GM18907 (cell line): Measurements from ENCODE around the gene TIMM22.
"Not testable (repeated sequence)": the region's sequence is repeated elsewhere in the genome, so short reads cannot be mapped to it uniquely, and the experiment has no call there.

Source experiments
- ATAC-seq: cut with Tn5 transposase; IDR thresholded peaks from one replicate; pipeline ENCODE4 v1.9.1; 2021; ENCODE audit warnings: mild to moderate bottlenecking, moderate library complexity; ENCODE audit not compliant: unreplicated experiment

Gene TIMM22

DNA sequence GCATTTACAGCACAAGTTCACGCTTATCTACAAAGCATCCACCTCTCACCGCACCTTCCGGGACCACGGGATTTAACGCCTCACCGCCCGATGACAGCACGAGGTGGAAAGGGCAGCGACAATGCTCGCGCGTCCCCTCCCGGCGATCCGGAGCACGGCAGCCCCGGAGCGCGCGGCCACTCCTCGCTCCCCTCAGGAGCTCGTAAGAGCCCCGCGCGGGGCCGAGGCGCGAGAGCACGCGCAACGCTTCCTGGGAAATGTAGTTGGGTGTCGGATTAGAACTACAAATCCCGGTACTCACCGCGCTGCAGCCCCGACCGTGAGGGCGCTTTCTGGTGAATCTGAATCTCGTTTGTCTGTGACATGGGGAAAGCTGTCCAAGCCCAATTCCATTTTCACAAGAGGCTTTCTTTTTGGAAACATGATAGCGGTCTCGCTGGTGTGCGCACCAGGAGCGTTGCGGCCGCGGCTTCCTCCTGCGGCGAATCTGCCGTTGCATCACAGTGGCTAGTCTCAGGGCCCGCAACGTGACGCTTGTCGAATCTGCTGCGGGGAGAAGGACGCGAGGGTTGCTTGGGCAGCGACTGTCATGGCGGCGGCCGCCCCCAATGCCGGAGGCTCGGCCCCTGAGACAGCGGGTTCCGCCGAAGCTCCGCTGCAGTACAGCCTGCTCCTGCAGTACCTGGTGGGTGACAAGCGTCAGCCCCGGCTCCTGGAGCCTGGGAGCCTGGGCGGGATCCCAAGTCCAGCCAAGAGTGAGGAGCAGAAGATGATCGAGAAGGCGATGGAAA lies at the start of gene TIMM22:
TSS of gene TIMM22 (plus strand) at position 576 of the 791 bp plus-strand sequence. CDS start at position 590, 14 bp downstream.
- peak; percentile 90 for ATAC-seq

DNA sequence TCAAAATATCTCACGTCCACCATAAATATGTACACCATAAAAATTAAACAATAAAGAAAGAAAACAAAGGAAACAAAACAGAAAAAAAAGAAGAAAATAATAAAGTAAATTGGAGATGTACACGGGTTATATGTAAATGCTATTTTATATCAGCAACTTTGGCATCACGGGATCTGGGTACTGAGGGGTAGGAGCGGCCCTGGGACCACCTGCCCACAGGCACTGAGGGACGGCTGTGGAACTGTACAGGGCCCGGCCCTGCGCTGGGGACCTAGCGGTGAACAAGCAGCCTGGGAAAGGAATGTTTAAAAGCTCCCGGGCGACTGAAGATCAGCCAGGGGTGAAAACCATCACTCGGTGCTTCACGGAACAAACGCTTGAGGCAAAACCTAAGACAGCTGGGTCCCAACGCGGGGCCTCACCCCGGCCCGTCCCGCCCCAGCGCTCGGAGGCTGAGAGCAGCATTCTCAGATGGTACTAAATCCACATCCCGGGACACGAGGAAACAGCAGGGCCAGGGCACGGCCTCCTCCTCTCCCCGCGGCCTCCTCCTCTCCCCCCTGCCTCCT lies 48.6 kb upstream of the TIMM22 start:
- no peak for ATAC-seq

DNA sequence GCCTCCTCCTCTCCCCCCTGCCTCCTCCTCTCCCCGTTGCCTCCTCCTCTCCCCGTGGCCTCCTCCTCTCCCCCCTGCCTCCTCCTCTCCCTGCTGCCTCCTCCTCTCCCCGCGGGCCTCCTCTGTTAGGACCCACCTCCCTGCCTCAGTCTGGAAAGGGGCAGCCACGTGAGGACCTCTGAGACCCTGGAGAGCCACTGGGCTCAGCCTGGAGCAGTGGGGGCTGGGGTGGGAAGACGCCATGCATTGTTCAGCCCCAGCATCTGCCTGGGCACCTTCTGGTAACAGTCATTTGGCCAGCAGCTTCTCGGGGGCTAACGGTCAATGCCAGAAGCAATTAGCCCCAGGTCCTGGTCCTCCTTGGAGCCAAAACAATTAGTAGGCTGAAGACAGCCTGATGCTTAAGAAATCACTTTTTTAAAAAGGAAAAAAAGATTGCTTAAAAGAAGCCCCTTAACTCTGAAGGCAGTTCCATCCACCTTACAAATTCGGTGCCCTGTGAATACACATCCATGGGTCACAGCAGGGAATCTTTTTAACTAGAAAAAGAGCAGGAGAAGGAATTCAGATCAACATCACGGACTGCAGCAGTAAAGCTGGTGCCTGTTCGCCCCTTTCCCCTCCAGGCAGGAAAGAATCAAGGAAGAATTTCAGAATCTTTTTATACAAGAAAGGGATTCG lies 47.2 kb upstream of the TIMM22 start:
- no peak for ATAC-seq

DNA sequence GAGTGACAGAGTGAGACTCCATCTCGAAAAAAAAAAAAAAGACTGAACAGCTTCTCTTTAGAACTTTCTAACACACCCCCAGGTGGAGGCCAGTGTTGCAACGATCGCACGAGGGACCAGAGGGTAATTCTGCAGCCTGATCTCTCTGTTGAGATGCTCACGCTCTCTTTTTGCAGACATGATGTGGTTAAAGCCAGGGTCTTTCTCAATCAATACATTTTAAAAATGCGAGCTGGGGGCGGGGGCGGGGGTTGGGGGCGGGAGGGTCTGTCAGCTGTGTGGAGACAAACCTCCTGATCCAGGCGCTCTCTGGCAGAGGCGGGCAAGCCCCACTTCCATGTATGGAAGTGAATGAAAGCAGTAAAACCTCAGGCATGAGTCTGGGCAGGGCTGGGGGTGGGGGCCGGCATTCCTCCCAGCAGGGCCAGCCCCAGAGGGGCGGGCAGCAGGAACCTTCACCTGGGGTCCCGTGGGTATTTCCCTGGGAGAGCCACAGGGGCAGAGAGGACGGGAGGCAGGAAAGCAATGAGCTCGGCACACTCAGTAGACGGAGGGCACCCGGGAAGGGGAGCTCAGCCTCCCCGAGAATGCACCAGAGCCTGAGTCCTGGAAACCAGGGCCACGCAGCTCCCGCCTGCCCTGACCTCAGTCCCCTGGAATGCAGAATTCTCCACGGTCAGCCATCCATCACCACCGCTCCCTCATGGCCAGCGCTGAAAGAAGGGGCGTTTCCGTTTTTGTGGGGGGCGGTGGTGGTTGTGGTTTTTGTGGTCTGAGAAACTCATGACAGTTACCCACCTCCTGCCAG lies 45.4 kb upstream of the TIMM22 start:
- ATAC-seq = no peak

DNA sequence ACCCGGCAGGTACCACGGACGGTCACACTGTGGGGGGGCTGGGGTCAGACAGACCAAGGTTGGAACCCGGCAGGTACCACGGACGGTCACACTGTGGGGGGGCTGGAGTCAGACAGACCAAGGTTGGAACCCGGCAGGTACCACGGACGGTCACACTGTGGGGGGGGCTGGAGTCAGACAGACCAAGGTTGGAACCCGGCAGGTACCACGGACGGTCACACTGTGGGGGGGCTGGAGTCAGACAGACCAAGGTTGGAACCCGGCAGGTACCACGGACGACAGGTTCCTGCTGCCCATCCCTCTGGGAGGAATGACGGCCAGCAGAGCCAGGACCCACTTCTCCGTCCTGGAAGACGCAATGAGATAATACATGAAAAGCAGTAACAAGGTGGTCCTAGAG lies 44.3 kb upstream of the TIMM22 start:
- not testable (repeated sequence) for ATAC-seq

DNA sequence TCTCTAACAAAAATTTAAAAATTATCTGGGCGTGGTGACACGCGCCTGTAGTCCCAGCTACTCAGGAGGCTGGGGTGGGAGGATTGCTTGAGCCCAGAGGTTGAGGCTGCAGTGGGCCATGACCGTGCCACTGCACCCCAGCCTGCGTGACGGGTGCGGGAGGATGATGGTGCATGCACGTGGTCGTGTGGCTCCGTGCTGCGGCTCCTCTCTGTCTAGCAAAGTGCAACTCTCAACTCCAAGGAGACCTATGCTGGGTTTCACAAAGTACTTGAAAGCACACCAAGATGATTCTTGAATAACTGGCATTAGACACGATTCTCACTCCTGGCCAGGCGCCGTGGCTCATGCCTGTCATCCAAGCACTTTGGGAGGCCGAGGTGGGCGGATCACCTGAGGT lies 43.2 kb upstream of the TIMM22 start:
- no peak for ATAC-seq

DNA sequence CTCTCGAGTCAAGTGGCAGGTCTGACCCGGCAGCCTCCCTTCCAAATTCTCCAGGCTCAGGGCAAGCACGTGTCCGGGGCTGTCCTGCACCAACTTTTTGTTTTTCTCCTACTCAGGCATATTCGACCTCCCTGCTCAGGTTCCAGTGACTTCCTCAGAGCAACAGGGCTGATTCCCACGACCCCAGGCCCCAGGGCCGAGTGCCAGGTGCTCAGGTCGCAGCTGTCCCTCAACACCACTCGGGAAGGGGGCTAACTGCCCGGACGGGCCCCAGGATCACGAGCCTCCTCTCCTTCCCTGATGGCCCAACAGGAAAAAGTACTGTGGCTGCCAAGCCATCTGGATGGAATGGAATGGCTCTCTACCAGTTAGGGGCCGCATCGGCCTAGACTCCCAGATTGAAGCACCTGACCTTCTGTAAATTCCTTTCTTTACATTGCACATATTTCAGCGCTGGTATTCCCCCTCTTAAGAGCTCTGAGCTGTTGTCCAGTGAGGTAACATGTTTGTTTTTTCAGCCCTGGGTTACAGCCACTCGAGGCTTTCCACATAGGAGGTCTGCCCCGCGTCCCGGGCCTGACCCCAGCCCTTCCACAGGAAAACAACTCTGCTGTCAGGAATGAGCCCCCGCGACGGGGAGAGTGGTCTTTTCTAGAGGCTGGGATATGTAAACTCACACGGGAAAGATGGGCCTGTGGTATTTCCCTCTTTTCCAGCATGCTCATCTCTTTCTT lies 42.3 kb upstream of the TIMM22 start:
- ATAC-seq = no peak

DNA sequence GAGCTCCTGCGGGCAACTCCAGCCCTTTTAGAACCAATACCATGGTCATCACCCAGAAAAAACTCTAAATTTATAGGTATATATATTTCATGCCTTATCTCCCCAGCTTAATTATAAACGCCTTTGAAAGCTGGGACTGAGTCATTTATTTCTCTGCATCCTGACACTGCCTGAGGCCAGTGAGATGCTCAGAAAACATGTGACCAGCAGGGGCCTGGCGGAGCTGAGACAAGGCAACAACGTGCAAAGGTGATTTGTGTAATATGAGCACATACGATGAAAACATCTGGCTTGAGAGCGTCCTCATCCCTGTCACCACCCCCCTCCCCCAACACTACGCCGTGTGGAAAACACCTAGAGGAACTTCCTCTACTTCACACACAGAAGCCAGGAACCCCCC lies 40.0 kb upstream of the TIMM22 start:
- no peak for ATAC-seq

DNA sequence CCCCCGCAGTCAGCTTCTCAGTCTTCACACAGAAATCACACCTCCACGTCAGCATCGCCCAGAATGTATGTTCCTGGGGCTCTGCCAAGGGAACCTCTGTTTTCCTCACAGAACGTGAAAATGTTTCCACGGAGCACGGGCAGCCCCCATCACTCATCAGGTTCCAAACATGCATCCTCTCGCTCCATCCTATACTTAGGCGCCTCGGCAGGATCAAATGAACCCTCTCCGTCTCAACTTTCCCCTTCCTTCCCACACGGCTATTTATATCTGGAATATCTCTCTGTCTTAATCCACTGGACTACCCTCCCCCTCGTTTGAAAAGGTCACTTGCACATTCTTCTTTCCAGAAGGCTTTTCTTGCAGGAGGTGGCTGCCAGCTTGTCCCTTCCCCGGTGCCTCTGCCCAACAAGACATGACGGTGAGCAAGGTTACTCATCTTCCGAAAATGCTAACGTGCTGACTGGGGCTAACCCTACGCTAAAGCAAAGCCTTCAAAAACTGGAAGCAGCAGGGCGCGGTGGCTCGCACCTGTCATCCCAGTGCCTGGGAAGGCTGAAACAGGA lies 39.0 kb upstream of the TIMM22 start:
- no peak for ATAC-seq

DNA sequence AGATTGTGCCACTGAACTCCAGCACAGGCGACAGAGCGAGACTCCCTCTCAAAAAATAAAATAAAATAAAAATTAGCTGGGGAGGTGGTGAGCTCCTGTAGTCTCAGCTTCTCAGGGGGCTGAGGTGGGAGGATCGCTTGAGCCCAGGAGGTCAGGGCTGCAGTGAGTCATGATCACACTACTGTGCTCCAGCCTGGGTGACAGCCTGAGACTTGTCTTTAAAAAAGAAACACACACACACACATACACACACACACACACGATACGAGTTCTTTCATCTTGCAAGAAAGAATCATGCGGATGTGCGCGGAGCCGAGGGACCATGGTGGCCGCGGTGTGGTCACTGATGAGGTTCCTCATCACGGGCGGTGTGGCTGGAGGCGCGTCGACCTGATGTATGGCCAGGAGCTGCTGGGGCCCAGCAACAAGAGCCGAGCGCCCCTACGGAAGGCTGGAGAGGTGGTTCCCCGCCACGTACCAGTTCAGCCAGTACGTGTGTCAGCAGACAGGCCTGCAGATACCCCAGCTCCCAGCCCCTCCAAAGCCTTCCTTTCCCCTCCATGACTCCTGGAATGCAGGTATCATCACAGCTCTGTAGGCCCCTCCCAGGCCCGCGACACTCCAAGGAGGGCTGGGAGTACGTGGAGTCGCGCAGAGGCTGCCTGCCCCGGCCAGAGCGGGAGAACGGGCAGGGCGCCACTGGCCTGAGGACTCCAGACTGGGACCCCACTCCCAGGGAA lies 38.0 kb upstream of the TIMM22 start:
- no peak for ATAC-seq

DNA sequence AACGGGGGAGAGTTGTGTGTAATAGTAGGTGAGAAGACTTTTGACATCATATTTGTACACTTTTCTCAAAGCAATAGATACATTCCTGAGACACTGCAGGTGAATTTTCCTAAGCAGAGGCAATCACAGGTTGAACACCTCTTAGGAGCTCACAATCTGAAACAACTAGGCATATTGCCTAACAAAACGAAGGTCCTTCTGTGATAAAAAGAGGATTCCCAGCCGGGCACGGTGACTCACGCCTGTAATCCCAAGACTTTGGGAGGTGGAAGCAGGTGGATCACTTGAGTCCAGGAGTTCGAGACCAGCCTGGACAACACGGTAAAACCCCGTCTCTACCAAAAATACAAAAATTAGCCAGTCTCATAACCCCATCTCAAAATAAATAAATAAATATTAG lies 34.8 kb upstream of the TIMM22 start:
- no peak for ATAC-seq

DNA sequence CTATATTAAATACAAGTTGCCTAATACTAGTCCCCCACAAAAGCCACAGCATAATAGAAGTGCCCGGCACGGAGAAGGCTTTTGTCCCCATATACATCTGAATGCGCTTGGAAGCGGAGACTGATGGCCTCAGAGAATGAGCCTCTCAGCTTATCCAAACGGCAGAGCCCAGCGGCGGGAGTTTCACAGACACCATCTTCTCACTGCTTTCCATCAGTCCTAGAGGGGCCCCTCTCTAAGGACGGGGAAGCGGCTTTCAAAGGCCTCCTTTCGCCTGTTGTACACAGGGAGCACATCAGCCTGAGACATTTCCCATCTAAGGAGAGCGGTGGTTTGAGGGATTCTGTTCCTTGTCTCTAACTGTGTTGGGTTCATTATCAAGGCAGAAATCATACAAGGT lies 34.3 kb upstream of the TIMM22 start:
- no peak for ATAC-seq

DNA sequence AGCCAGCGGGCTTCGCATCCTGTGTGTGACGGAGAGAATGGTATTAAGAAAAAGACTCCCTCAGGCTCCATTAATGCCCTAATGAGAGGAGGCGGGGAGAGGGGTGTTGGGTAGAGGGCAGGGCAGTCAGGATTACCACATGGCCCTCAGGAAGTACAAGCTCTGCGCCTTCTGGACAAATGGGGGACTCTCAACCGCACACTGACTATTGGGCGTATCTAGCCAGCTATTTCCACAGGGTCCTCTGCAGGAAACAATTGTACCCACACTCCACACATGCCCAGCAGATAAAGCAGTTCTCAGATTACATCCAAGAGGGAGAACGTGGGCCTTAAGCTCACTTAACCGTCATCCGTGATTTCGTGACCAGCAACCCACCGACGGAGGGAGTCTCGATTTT lies 32.1 kb upstream of the TIMM22 start:
- no peak for ATAC-seq

DNA sequence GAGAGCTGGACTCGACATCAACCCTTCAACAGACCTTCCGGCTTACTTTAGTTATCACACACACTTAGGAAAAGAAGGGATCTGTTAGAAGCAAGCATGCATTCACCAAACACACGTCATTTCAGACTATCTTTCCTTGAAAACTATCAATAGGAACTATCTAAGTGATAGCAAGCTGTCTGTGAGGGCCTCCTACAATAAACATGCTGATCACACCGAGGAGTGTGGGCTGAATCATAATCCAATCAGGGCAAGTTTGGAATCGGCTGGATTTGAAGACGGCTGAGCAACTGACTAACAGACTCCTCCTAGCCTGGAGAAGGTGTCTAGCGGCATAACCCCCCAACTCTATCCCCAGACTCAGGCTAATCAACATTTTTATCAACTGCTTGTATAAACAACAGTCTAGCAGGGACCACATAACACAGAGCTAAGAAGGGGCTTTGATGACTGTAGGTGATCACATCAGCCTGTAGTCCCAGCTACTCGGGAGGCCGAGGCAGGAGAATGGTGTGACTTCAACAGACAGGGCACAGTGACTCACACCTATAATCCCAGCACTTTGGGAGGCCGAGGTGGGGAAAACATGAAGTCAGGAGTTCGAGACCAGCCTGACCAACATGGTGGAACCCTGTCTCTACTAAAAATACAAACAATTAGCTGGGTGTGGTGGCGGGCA lies 31.5 kb upstream of the TIMM22 start:
- ATAC-seq = no peak

DNA sequence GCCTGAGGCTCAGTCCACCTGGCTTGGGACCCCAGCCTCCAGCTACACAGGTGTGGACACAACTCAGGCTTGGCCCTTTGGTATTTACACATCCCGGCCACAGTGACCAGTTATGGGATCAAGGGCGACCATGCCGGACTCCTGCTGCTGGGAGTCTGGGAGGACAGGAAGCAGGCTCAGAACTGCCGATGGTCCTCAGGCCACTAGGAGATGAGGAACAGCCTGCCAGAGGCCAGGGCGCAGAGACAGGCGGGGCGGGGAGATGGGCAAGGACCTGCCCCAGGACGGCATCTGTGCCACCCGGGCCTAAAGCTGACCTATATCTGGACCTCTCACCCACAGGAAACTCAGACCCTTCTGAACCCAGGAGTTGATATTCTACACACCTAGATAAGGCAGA lies 29.8 kb upstream of the TIMM22 start:
- ATAC-seq = no peak

DNA sequence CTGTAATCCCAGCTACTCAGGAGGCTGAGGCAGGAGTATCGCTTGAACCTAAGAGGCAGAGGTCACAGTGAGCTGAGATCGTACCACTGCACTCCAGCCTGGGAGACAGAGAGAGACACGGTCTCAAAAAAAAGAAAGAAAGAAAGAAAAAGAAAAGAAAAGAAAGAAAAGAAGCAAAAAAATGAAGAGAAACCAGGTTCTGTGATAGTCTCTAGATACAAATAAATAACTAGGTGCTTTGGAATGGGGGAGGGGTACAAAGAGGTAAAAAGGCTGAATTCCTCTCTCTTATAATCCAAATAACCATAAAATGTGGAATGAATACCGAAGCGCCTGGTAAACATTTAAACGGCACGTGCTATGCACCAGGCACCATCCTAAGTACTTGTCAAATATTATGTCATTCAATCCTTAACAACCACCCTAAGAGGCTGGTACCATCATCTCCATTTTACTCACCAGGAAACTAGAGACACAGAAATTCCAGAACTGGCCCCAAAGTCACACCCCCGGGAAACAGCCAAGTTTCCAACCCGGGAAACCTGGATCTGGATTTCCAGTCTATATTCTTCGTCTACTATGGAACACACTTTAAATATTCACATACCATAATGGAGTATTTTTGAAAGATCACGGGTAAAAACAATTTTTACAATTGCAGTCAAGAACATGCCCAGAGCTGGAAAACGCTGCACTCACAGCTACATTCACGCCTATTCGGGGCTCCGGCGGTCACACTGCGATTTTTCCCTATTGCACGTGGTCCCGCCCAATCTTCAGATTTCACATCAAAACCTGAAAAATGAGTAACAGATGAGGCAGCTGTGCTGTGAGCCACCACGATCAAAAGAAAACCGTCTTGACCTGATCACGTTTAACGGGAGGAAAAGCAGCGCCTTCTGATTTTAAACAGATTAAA lies 27.9 kb upstream of the TIMM22 start:
- no peak for ATAC-seq

DNA sequence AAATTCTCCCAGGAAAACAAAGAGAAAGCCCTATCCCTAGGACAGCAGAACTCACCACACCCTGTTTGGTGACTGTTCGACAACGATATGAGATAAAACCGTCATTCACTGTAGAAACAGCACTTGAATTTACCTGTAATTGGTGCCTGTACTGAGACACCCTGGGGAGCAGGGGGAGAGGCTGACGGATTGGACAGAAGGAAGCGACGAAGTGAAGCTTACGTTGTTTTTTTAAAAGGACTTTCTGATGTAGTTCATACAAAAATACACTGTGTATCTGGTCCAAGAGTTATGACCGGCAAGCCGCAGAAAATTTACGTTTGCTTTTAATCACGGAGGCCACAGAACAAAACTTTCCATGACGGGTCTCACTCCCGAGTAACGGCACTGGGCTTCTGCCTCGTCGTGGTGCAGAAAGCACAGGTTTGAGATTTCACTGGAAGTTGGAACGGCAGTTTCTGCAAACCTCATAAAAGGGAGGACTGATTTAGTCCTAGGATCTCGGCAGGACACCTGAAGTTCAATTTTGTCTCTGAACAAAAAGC lies 27.0 kb upstream of the TIMM22 start:
- ATAC-seq = no peak

DNA sequence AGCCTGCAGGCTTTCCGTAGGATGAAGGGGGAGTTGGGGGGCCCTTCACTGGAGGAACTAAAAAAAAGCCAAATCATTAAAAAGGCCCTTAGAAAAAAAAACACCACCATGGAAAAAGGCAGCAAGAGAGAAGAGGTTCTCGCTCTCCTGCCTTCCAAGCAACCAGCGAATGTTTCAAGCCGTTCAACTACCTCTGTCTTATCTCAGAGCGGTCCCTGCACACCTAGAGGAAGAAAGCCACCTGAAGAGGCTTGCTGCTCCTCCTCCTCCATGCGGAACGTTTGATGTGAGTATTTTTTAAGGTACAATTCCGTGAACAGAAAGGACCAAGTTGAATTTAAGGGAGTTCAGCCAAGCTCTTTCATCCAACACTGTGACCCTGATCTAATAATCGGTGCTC lies 26.6 kb upstream of the TIMM22 start:
- no peak for ATAC-seq
